Activated CD4-positive, alpha-beta T cell treated with anti-CD3 and anti-CD28 coated beads, Interleukin-2, amount 50 U/mL, for 48 hours (primary cell): ENCODE data around the gene ZNF516.

ENCODE experiments used
- DNase-seq, 2 experiments: peaks; one replicate each; pipeline ENCODE4 v3.0.0-alpha.2; 2020

ZNF516 gene

GRCh38 chr18:76361219-76361618 lies 133.8 kb downstream of the ZNF516 start:
- no peak for DNase-seq

- DNase-seq = no peak
Observed at GRCh38 chr18:76359909-76360308, 135.1 kb downstream of the ZNF516 start.

- DNase-seq = no peak
Observed at GRCh38 chr18:76358774-76359173, 136.3 kb downstream of the ZNF516 start.

GRCh38 chr18:76357585-76358260 lies 137.3 kb downstream of the ZNF516 start:
- no peak for DNase-seq

- no peak for DNase-seq
Observed at GRCh38 chr18:76357174-76357573, 137.9 kb downstream of the ZNF516 start.

- no peak for DNase-seq
Observed at GRCh38 chr18:76356666-76357065, 138.4 kb downstream of the ZNF516 start.

GRCh38 chr18:76354348-76354747 lies 140.7 kb downstream of the ZNF516 start:
- no peak for DNase-seq

GRCh38 chr18:76353500-76353899 lies 141.5 kb downstream of the ZNF516 start:
- no peak for DNase-seq

- DNase-seq = no peak
Observed at GRCh38 chr18:76353046-76353445, 142.0 kb downstream of the ZNF516 start.

GRCh38 chr18:76351961-76352581 lies 143.0 kb downstream of the ZNF516 start:
- DNase-seq = no peak

GRCh38 chr18:76350134-76351025 lies 144.7 kb downstream of the ZNF516 start:
- no peak for DNase-seq

- DNase-seq = peak; percentile 72 to 80
Observed at GRCh38 chr18:76349067-76349715, 145.9 kb downstream of the ZNF516 start.

GRCh38 chr18:76348267-76349066 lies 146.6 kb downstream of the ZNF516 start:
- DNase-seq = no peak

GRCh38 chr18:76347341-76347740 lies 147.7 kb downstream of the ZNF516 start:
- no peak for DNase-seq

GRCh38 chr18:76346490-76347130 lies 148.4 kb downstream of the ZNF516 start:
- no peak for DNase-seq

- no peak for DNase-seq
Observed at GRCh38 chr18:76345901-76346300, 149.1 kb downstream of the ZNF516 start.

- DNase-seq = no peak
Observed at GRCh38 chr18:76343938-76344569, 151.0 kb downstream of the ZNF516 start.

- DNase-seq = no peak
Observed at GRCh38 chr18:76340410-76340809, 154.6 kb downstream of the ZNF516 start.

- no peak for DNase-seq
Observed at GRCh38 chr18:76339246-76339620, 155.8 kb downstream of the ZNF516 start.

GRCh38 chr18:76338619-76339245 lies 156.3 kb downstream of the ZNF516 start:
- no peak for DNase-seq

- no peak for DNase-seq
Observed at GRCh38 chr18:76338088-76338487, 157.0 kb downstream of the ZNF516 start.
